Neural progenitor cell (in vitro differentiated cells): ENCODE measurements around the gene PHF1. TPM values are rescaled to one million over a fixed set of nuclear protein-coding genes. Genes with fewer than 3 reads are reported as not detected.

Experiments used
- DNase-seq: peaks from one replicate; pipeline ENCODE4 v3.0.0-alpha.2; 2016; ENCODE audit warnings: low spot score
- H2AFZ ChIP-seq: fragments of 200-600 bp; sonication (generic); replicated peaks from 2 replicates; pipeline ENCODE4 v1.6.1; 2016; ENCODE audit warnings: antibody characterized with exemption
- H3F3A ChIP-seq: fragments of 200-600 bp; sonication (generic); 2 replicates; pipeline ENCODE4 v1.6.1; 2016; ENCODE audit warnings: antibody characterized with exemption, low read depth
- H3K27ac ChIP-seq: fragments of 200-600 bp; sonication (generic); 2 replicates; pipeline ENCODE4 v1.5.1; 2016; ENCODE audit warnings: mild to moderate bottlenecking
- H3K27me3 ChIP-seq: fragments of 200-600 bp; sonication (generic); 2 replicates; pipeline ENCODE4 v1.6.1; 2016; ENCODE audit warnings: mild to moderate bottlenecking, moderate library complexity
- H3K36me3 ChIP-seq: fragments of 200-600 bp; sonication (generic); 2 replicates; pipeline ENCODE4 v1.5.1; 2016
- H3K4me1 ChIP-seq: fragments of 200-600 bp; sonication (generic); 2 replicates; pipeline ENCODE4 v1.6.1; 2016; ENCODE audit warnings: mixed run types
- H3K4me2 ChIP-seq: fragments of 200-600 bp; sonication (generic); 2 replicates; pipeline ENCODE4 v1.6.1; 2016
- H3K4me3 ChIP-seq: fragments of 200-600 bp; sonication (generic); 2 replicates; pipeline ENCODE4 v1.5.1; 2016
- H3K79me2 ChIP-seq: fragments of 200-600 bp; sonication (generic); 2 replicates; pipeline ENCODE4 v1.6.1; 2016; ENCODE audit warnings: low read depth
- H3K9ac ChIP-seq: fragments of 200-600 bp; sonication (generic); 2 replicates; pipeline ENCODE4 v1.6.1; 2016
- H3K9me3 ChIP-seq: fragments of 200-600 bp; sonication (generic); 2 replicates; pipeline ENCODE4 v1.5.1; 2016; ENCODE audit warnings: low read depth
- H4K20me1 ChIP-seq: fragments of 200-600 bp; sonication (generic); 2 replicates; pipeline ENCODE4 v1.6.1; 2016; ENCODE audit warnings: low read depth
- H3K27ac Mint-ChIP-seq: 3 replicates; pipeline ENCODE4 v1.8.0; 2021; ENCODE audit warnings: mixed read lengths
- H3K27me3 Mint-ChIP-seq: 2 replicates; pipeline ENCODE4 v1.8.0; 2022; ENCODE audit warnings: low read depth, mild to moderate bottlenecking, inconsistent platforms, moderate library complexity, mixed read lengths; ENCODE audit not compliant: insufficient read depth
- H3K36me3 Mint-ChIP-seq: 3 replicates; pipeline ENCODE4 v1.8.0; 2021; ENCODE audit warnings: mixed read lengths
- H3K4me1 Mint-ChIP-seq: 3 replicates; pipeline ENCODE4 v1.8.0; 2021; ENCODE audit warnings: mixed read lengths
- H3K4me3 Mint-ChIP-seq: 3 replicates; pipeline ENCODE4 v1.8.0; 2021; ENCODE audit warnings: mild to moderate bottlenecking, moderate library complexity, mixed read lengths
- H3K9me3 Mint-ChIP-seq: 3 replicates; pipeline ENCODE4 v1.8.0; 2020; ENCODE audit warnings: mixed read lengths
- CTCF ChIP-seq: fragments of 200-600 bp; sonication (generic); IDR thresholded peaks from 2 replicates; pipeline ENCODE4 v1.5.1; 2017; ENCODE audit warnings: antibody characterized with exemption, mild to moderate bottlenecking
- EZH2 ChIP-seq: fragments of 200-600 bp; sonication (generic); IDR thresholded peaks from 2 replicates; pipeline ENCODE4 v1.6.1; 2017; ENCODE audit warnings: antibody characterized with exemption, mild to moderate bottlenecking, moderate library complexity
- EZH2phosphoT487 ChIP-seq: fragments of 200-600 bp; sonication (generic); IDR thresholded peaks from 2 replicates; pipeline ENCODE4 v1.6.1; 2017; ENCODE audit warnings: antibody characterized with exemption
- total RNA-seq: library from RNA; depleted of rRNA; stranded (reverse); fragments of >200 nt; gene quantifications from 2 replicates; pipeline ENCODE4 v1.2.3, GENCODE V29; 2015; ENCODE audit warnings: low replicate concordance

Gene PHF1
- total RNA-seq, 1 donor from 2014 or later: 25.6 TPM

GRCh38 chr6:33390173-33390572, 20.6 kb upstream of the PHF1 start:
- Histone ChIP-seq H3K4me1 (peaks cover 23% of the 10 kb centered on the region), H3K4me2 (no peak overlapping the region), H3K9ac (no peak overlapping the region), H3K36me3 (no peaks in the 10 kb centered on the region), H3K27ac (no peak overlapping the region), H3F3A (peaks cover 13% of the 10 kb centered on the region), H3K4me3 (no peak overlapping the region), H3K27me3 (no peaks in the 10 kb centered on the region), H3K9me3 (no peaks in the 10 kb centered on the region), H2AFZ (peak overlapping the region; percentile 32), H4K20me1 (peaks cover 26% of the 10 kb centered on the region), H3K79me2 (peaks cover 34% of the 10 kb centered on the region)
- TF ChIP-seq CTCF (no peak), EZH2phosphoT487 (no peak), EZH2 (no peak)
- Mint-ChIP-seq H3K36me3 (peaks cover 11% of the 10 kb centered on the region), H3K27me3 (peaks cover 5% of the 10 kb centered on the region), H3K9me3 (no peaks in the 10 kb centered on the region), H3K27ac (no peak overlapping the region), H3K4me1 (peaks cover 29% of the 10 kb centered on the region), H3K4me3 (peak overlapping the region; percentile 44)
- DNase-seq: no peak

- no peak for DNase-seq
- Histone ChIP-seq H3K27ac (no peak overlapping the region), H3K4me3 (peak overlapping the region; percentile 73)
These were observed 20.0 kb upstream of the PHF1 start for GRCh38 chr6:33390767-33391277.

GRCh38 chr6:33391278-33391921, 19.4 kb upstream of the PHF1 start, which contains the start of gene KIFC1:
Gene KIFC1, plus strand, starts transcription at chr6:33391823. Its CDS starts 163 bp downstream, at chr6:33391986.
- Histone ChIP-seq H3K27ac (peak within 1 kb of the TSS; percentile 33), H4K20me1 (peaks cover 38% of the 10 kb centered on the region), H3K9me3 (no peaks in the 10 kb centered on the region), H3K36me3 (no peaks in the 10 kb centered on the region), H3K4me2 (peak within 1 kb of the TSS; percentile 90), H3K27me3 (no peaks in the 10 kb centered on the region), H3K4me3 (peak within 1 kb of the TSS; percentile 73), H3F3A (peaks cover 13% of the 10 kb centered on the region), H3K79me2 (peaks cover 47% of the 10 kb centered on the region), H2AFZ (peak within 1 kb of the TSS; percentile 32), H3K4me1 (peaks cover 23% of the 10 kb centered on the region), H3K9ac (peak within 1 kb of the TSS; percentile 64)
- Mint-ChIP-seq H3K9me3 (no peaks in the 10 kb centered on the region), H3K4me1 (peaks cover 38% of the 10 kb centered on the region), H3K27me3 (peaks cover 5% of the 10 kb centered on the region), H3K27ac (peak within 1 kb of the TSS; percentile 91), H3K4me3 (peak within 1 kb of the TSS; percentile 99), H3K36me3 (peaks cover 16% of the 10 kb centered on the region)
- DNase-seq: peak; percentile 99
- TF ChIP-seq CTCF: peak; percentile 89
- no peak for TF ChIP-seq EZH2phosphoT487

More at GRCh38 chr6:33390767-33391277, 20.0 kb upstream of the PHF1 start:
- Histone ChIP-seq H3K9ac (no peak overlapping the region), H3K4me2 (peak overlapping the region; percentile 40), H3K36me3 (no peaks in the 10 kb centered on the region), H2AFZ (peak overlapping the region; percentile 32), H3K79me2 (peaks cover 41% of the 10 kb centered on the region), H3K9me3 (no peaks in the 10 kb centered on the region), H3F3A (peaks cover 13% of the 10 kb centered on the region), H4K20me1 (peaks cover 32% of the 10 kb centered on the region), H3K4me1 (peaks cover 23% of the 10 kb centered on the region), H3K27me3 (no peaks in the 10 kb centered on the region)
- H3K4me1 Mint-ChIP-seq: peaks cover 34% of the 10 kb centered on the region
- peaks cover 5% of the 10 kb centered on the region for H3K27me3 Mint-ChIP-seq
- no peak for TF ChIP-seq EZH2phosphoT487
- no peak for TF ChIP-seq CTCF
- TF ChIP-seq EZH2: no peak
- peak overlapping the region; percentile 89 for H3K27ac Mint-ChIP-seq
- H3K4me3 Mint-ChIP-seq: peak overlapping the region; percentile 99
- no peaks in the 10 kb centered on the region for H3K9me3 Mint-ChIP-seq
- H3K36me3 Mint-ChIP-seq: peaks cover 13% of the 10 kb centered on the region
